ENCODE data around the gene LIME1.

- TF ChIP-seq MAX (IDR thresholded peaks at IDR 0.05) (no peak), CEBPB (IDR thresholded peaks at IDR 0.05; ENCODE audit: low read depth, low read length) (no peak), PHF8 (conservative IDR thresholded peaks at IDR 0.05; ENCODE audit: low read depth, low read length) (no peak), POLR2AphosphoS5 (IDR thresholded peaks at IDR 0.05; ENCODE audit: low read depth, low read length) (no peak), SIN3A (conservative IDR thresholded peaks at IDR 0.05 in 1 of 2, IDR thresholded peaks at IDR 0.05 in 1 of 2; ENCODE audit: low read depth in 1 of 2, low read length in 2 of 2) (no peak), EZH2 (IDR thresholded peaks at IDR 0.05; ENCODE audit: low read depth, low read length, severe bottlenecking) (no peak), RAD21 (IDR thresholded peaks at IDR 0.05 in 1 of 2, conservative IDR thresholded peaks at IDR 0.05 in 1 of 2; ENCODE audit: low read depth in 2 of 2, low read length in 2 of 2) (no peak), POLR2A (IDR thresholded peaks at IDR 0.05; ENCODE audit: control extremely low read depth in 1 of 2, low read depth in 2 of 2, low read length in 2 of 2) (no peak), MAFK (IDR thresholded peaks at IDR 0.05; ENCODE audit: low read depth, low read length) (no peak), TAF1 (IDR thresholded peaks at IDR 0.05; ENCODE audit: low read depth, low read length) (no peak), RFX5 (IDR thresholded peaks at IDR 0.05; ENCODE audit: borderline replicate concordance, low read depth, low read length) (no peak)
- TF ChIP-seq, protein P1, sequence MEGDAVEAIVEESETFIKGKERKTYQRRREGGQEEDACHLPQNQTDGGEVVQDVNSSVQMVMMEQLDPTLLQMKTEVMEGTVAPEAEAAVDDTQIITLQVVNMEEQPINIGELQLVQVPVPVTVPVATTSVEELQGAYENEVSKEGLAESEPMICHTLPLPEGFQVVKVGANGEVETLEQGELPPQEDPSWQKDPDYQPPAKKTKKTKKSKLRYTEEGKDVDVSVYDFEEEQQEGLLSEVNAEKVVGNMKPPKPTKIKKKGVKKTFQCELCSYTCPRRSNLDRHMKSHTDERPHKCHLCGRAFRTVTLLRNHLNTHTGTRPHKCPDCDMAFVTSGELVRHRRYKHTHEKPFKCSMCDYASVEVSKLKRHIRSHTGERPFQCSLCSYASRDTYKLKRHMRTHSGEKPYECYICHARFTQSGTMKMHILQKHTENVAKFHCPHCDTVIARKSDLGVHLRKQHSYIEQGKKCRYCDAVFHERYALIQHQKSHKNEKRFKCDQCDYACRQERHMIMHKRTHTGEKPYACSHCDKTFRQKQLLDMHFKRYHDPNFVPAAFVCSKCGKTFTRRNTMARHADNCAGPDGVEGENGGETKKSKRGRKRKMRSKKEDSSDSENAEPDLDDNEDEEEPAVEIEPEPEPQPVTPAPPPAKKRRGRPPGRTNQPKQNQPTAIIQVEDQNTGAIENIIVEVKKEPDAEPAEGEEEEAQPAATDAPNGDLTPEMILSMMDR (IDR thresholded peaks at IDR 0.05; ENCODE audit: control extremely low read depth in 1 of 3, insufficient read depth in 1 of 3, low read depth in 1 of 3, low read length in 3 of 3): no peak
These were observed 20.2 kb downstream of the LIME1 start for GRCh38 chr20:63756648-63756991.
